ENCODE data around the gene MAPK8IP1.
"Not testable (repeated sequence)": the region's sequence is repeated elsewhere in the genome, so short reads cannot be mapped to it uniquely, and the experiment has no call there.

The MAPK8IP1 gene

GRCh38 chr11:45897556-45897955 is 12.1 kb downstream of the MAPK8IP1 start:
- no peak overlapping the region for H3K4me3 ChIP-seq (ENCODE audit: control insufficient read depth in 1 of 7, extremely low read depth in 1 of 7, insufficient read depth in 4 of 7, low read depth in 2 of 7, low read length in 6 of 7)
- H3K9me3 ChIP-seq (ENCODE audit: control extremely low read depth in 1 of 5, control insufficient read depth in 4 of 5, insufficient read depth in 2 of 5, low read depth in 1 of 5, low read length in 4 of 5): no peaks in the 10 kb centered on the region
- H3K27me3 ChIP-seq (replicated peaks in 2 of 5; ENCODE audit: control insufficient read depth in 4 of 5, insufficient read depth in 5 of 5, low read length in 4 of 5): peaks cover 0 to 80% (median 21%) of the 10 kb centered on the region in 5 experiments
- H3K36me3 ChIP-seq (ENCODE audit: control insufficient read depth in 4 of 4, insufficient read depth in 4 of 4, low read length in 3 of 4): no peaks in the 10 kb centered on the region
- no peak overlapping the region for H3K27ac ChIP-seq (ENCODE audit: insufficient read depth in 1 of 2, low read depth in 1 of 2, low read length in 2 of 2, poor library complexity in 1 of 2, severe bottlenecking in 2 of 2)
- peaks cover 0 to 13% (median 9%) of the 10 kb centered on the region in 4 experiments for H3K4me1 ChIP-seq (ENCODE audit: control extremely low read depth in 1 of 4, control insufficient read depth in 4 of 4, insufficient read depth in 4 of 4, low read length in 3 of 4)
- ChIA-PET CTCF (interaction anchor here (1.3 kb wide), 2 partner anchors 11 to 25 kb away, joined by 3 read pairs; no protein-coding TSS in a partner anchor), POLR2A (no interaction called here)
- 93% methylated on average over 6 of the region's 6 CpGs for WGBS (ENCODE audit: insufficient coverage)
- no peak for DNase-seq

- POLR2A ChIA-PET: interaction anchor here (1.5 kb wide), 1 partner anchor 19 kb away, joined by 6 read pairs; the partner anchor contains the start of gene PEX16
- H3K36me3 ChIP-seq (ENCODE audit: control insufficient read depth in 4 of 4, insufficient read depth in 4 of 4, low read length in 3 of 4): no peaks in the 10 kb centered on the region
- no peak for DNase-seq
- peaks cover 0 to 13% (median 9%) of the 10 kb centered on the region in 4 experiments for H3K4me1 ChIP-seq (ENCODE audit: control extremely low read depth in 1 of 4, control insufficient read depth in 4 of 4, insufficient read depth in 4 of 4, low read length in 3 of 4)
- CTCF ChIA-PET: interaction anchor here (0.6 to 1.0 kb wide), 3 partner anchors 29 to 489 kb away, joined by 3 read pairs; no protein-coding TSS in a partner anchor
- H3K27ac ChIP-seq (ENCODE audit: insufficient read depth in 1 of 2, low read depth in 1 of 2, low read length in 2 of 2, poor library complexity in 1 of 2, severe bottlenecking in 2 of 2): no peak overlapping the region
- peak overlapping the region in 2 of 7 experiments; percentile 48 to 65 for H3K4me3 ChIP-seq (ENCODE audit: control insufficient read depth in 1 of 7, extremely low read depth in 1 of 7, insufficient read depth in 4 of 7, low read depth in 2 of 7, low read length in 6 of 7)
- H3K27me3 ChIP-seq (replicated peaks in 2 of 5; ENCODE audit: control insufficient read depth in 4 of 5, insufficient read depth in 5 of 5, low read length in 4 of 5): peaks cover 0 to 75% (median 21%) of the 10 kb centered on the region in 5 experiments
- H3K9me3 ChIP-seq (ENCODE audit: control extremely low read depth in 1 of 5, control insufficient read depth in 4 of 5, insufficient read depth in 2 of 5, low read depth in 1 of 5, low read length in 4 of 5): no peaks in the 10 kb centered on the region
- WGBS (ENCODE audit: insufficient coverage): 16% methylated on average over 3 of the region's 3 CpGs
Measured at GRCh38 chr11:45899086-45899447, 13.6 kb downstream of the MAPK8IP1 start.

GRCh38 chr11:45899448-45900174 is 14.2 kb downstream of the MAPK8IP1 start:
- Histone ChIP-seq H3K4me1 (ENCODE audit: control extremely low read depth in 1 of 4, control insufficient read depth in 4 of 4, insufficient read depth in 4 of 4, low read length in 3 of 4) (peaks cover 0 to 13% (median 9%) of the 10 kb centered on the region in 4 experiments), H3K4me3 (ENCODE audit: control insufficient read depth in 1 of 7, extremely low read depth in 1 of 7, insufficient read depth in 4 of 7, low read depth in 2 of 7, low read length in 6 of 7) (peak overlapping the region; percentile 24 to 65 (median 40)), H3K27ac (ENCODE audit: insufficient read depth in 1 of 2, low read depth in 1 of 2, low read length in 2 of 2, poor library complexity in 1 of 2, severe bottlenecking in 2 of 2) (no peak overlapping the region), H3K9me3 (ENCODE audit: control extremely low read depth in 1 of 5, control insufficient read depth in 4 of 5, insufficient read depth in 2 of 5, low read depth in 1 of 5, low read length in 4 of 5) (no peaks in the 10 kb centered on the region), H3K27me3 (replicated peaks in 2 of 5; ENCODE audit: control insufficient read depth in 4 of 5, insufficient read depth in 5 of 5, low read length in 4 of 5) (peaks cover 0 to 71% (median 21%) of the 10 kb centered on the region in 5 experiments), H3K36me3 (ENCODE audit: control insufficient read depth in 4 of 4, insufficient read depth in 4 of 4, low read length in 3 of 4) (no peaks in the 10 kb centered on the region)
- under 1% methylated on average over 31 of the region's 62 CpGs for WGBS (ENCODE audit: insufficient coverage)
- POLR2A ChIA-PET: interaction anchor here (1.5 kb wide), 1 partner anchor 19 kb away, joined by 6 read pairs; the partner anchor contains the start of gene PEX16
- DNase-seq: peak; percentile 77 to 89 (median 85)
- CTCF ChIA-PET: interaction anchor here (0.6 to 1.2 kb wide), 4 partner anchors 16 to 489 kb away, joined by 3 read pairs; no protein-coding TSS in a partner anchor

- Histone ChIP-seq H3K4me1 (ENCODE audit: control extremely low read depth in 1 of 4, control insufficient read depth in 4 of 4, insufficient read depth in 4 of 4, low read length in 3 of 4) (peaks cover 0 to 13% (median 9%) of the 10 kb centered on the region in 4 experiments), H3K27me3 (replicated peaks in 2 of 5; ENCODE audit: control insufficient read depth in 4 of 5, insufficient read depth in 5 of 5, low read length in 4 of 5) (peaks cover 0 to 66% (median 21%) of the 10 kb centered on the region in 5 experiments), H3K4me3 (ENCODE audit: control insufficient read depth in 1 of 7, extremely low read depth in 1 of 7, insufficient read depth in 4 of 7, low read depth in 2 of 7, low read length in 6 of 7) (peak overlapping the region in 3 of 7 experiments; percentile 36 to 61 (median 48))
- POLR2A ChIA-PET; DNase-seq; H3K36me3 ChIP-seq (ENCODE audit: control insufficient read depth in 4 of 4, insufficient read depth in 4 of 4, low read length in 3 of 4); H3K9me3 ChIP-seq (ENCODE audit: control extremely low read depth in 1 of 5, control insufficient read depth in 4 of 5, insufficient read depth in 2 of 5, low read depth in 1 of 5, low read length in 4 of 5); H3K27ac ChIP-seq (ENCODE audit: insufficient read depth in 1 of 2, low read depth in 1 of 2, low read length in 2 of 2, poor library complexity in 1 of 2, severe bottlenecking in 2 of 2): not testable (repeated sequence)
- CTCF ChIA-PET: interaction anchor here (1.2 kb wide), 1 partner anchor 15 kb away, joined by 3 read pairs; no protein-coding TSS in a partner anchor
- WGBS (ENCODE audit: insufficient coverage): 13% methylated on average over 24 of the region's 59 CpGs
Measured at GRCh38 chr11:45900175-45900800, 14.8 kb downstream of the MAPK8IP1 start.

- WGBS (ENCODE audit: insufficient coverage): 60% methylated on average over 7 of the region's 8 CpGs
- Histone ChIP-seq H3K4me1 (ENCODE audit: control extremely low read depth in 1 of 4, control insufficient read depth in 4 of 4, insufficient read depth in 4 of 4, low read length in 3 of 4) (peaks cover 0 to 19% (median 11%) of the 10 kb centered on the region in 4 experiments), H3K27me3 (replicated peaks in 2 of 5; ENCODE audit: control insufficient read depth in 4 of 5, insufficient read depth in 5 of 5, low read length in 4 of 5) (peaks cover 0 to 60% (median 19%) of the 10 kb centered on the region in 5 experiments), H3K36me3 (ENCODE audit: control insufficient read depth in 4 of 4, insufficient read depth in 4 of 4, low read length in 3 of 4) (no peaks in the 10 kb centered on the region), H3K9me3 (ENCODE audit: control extremely low read depth in 1 of 5, control insufficient read depth in 4 of 5, insufficient read depth in 2 of 5, low read depth in 1 of 5, low read length in 4 of 5) (no peaks in the 10 kb centered on the region), H3K4me3 (ENCODE audit: control insufficient read depth in 1 of 7, extremely low read depth in 1 of 7, insufficient read depth in 4 of 7, low read depth in 2 of 7, low read length in 6 of 7) (no peak overlapping the region), H3K27ac (ENCODE audit: insufficient read depth in 1 of 2, low read depth in 1 of 2, low read length in 2 of 2, poor library complexity in 1 of 2, severe bottlenecking in 2 of 2) (no peak overlapping the region)
- ChIA-PET POLR2A (interaction anchor here (0.6 kb wide), 1 partner anchor 29 kb away, joined by 3 read pairs; no protein-coding TSS in a partner anchor), CTCF (interaction anchor here (1.2 kb wide), 1 partner anchor 15 kb away, joined by 3 read pairs; no protein-coding TSS in a partner anchor)
- DNase-seq: no peak
Measured at GRCh38 chr11:45900916-45901617, 15.6 kb downstream of the MAPK8IP1 start.

- H3K9me3 ChIP-seq (ENCODE audit: control extremely low read depth in 1 of 5, control insufficient read depth in 4 of 5, insufficient read depth in 2 of 5, low read depth in 1 of 5, low read length in 4 of 5): no peaks in the 10 kb centered on the region
- peaks cover 0 to 23% (median 12%) of the 10 kb centered on the region in 4 experiments for H3K4me1 ChIP-seq (ENCODE audit: control extremely low read depth in 1 of 4, control insufficient read depth in 4 of 4, insufficient read depth in 4 of 4, low read length in 3 of 4)
- no peak for DNase-seq
- 95% methylated on average over 6 of the region's 6 CpGs for WGBS (ENCODE audit: insufficient coverage)
- no peaks in the 10 kb centered on the region for H3K36me3 ChIP-seq (ENCODE audit: control insufficient read depth in 4 of 4, insufficient read depth in 4 of 4, low read length in 3 of 4)
- peaks cover 0 to 54% (median 18%) of the 10 kb centered on the region in 5 experiments for H3K27me3 ChIP-seq (replicated peaks in 2 of 5; ENCODE audit: control insufficient read depth in 4 of 5, insufficient read depth in 5 of 5, low read length in 4 of 5)
- ChIA-PET POLR2A (no interaction called here), CTCF (no interaction called here)
- H3K27ac ChIP-seq (ENCODE audit: insufficient read depth in 1 of 2, low read depth in 1 of 2, low read length in 2 of 2, poor library complexity in 1 of 2, severe bottlenecking in 2 of 2): no peak overlapping the region
- H3K4me3 ChIP-seq (ENCODE audit: control insufficient read depth in 1 of 7, extremely low read depth in 1 of 7, insufficient read depth in 4 of 7, low read depth in 2 of 7, low read length in 6 of 7): no peak overlapping the region
Measured at GRCh38 chr11:45901626-45902025, 16.2 kb downstream of the MAPK8IP1 start.
